Measurements from ENCODE around the gene ATPAF1.
"Not testable (repeated sequence)": the region's sequence is repeated elsewhere in the genome, so short reads cannot be mapped to it uniquely, and the experiment has no call there.

Gene ATPAF1

GRCh38 chr1:46667782-46668760 is at the start of gene ATPAF1:
TSS of gene ATPAF1 (minus strand) at chr1:46668364. CDS start at chr1:46668322, 42 bp downstream.
- peak; percentile 84 for DNase-seq

DNA sequence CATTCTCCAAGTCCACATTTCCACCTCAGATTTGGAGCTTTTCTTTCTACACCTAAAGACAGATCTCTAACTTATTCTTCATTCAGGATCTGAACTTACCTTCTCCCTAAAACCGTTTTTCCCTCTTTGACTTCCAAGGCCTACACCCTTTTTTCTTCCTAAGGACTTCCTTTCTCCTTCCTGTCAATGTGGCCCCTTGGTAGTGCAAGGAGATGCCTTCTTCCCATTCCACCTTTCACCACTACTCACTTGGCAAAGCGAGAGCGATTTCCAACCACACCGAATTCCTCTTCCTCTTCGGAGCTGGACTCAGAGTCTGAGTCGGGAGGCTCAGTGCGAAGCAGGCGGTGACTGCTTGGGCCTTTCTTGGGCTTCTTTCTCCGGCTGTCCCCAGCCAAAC is 49.5 kb upstream of the ATPAF1 start:
- no peak for DNase-seq

DNA sequence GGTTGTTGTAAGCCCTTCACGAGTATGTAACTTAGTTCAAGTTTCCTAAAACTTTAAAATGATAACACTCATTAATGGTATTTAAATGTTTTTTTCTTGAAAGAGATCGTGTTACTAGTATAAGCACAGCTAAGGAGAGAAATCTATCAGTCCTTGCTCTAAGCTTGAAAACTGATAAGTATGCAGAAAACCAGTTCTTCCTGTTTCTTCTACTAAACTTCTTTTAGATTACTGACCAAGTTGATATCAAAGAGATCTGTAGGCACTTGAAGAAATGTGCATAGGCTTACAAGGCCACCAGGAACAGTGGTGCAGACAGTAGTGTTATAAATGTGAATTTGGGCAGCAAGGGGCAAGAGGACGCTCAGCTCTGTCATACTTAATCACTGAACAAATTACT is 46.8 kb upstream of the ATPAF1 start:
- no peak for DNase-seq

DNA sequence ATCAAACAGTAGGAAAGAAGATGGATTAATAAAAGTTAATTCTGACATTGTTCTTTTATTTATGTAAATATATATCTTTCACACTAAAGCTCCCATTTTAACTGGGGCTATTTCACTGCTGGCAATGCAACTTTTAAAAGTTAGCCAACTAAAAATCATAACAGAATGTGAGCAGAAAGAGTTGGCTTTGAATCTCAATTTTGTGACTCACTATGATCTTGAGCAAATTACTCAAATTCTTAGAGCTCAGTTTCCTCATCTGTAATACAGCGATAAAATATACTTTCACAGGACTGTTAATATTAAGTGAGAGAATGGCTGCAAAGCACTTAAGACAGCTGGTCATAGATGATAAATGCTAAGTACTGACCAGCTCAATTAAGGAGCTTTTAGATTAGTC is 40.0 kb upstream of the ATPAF1 start:
- no peak for DNase-seq

- no peak for DNase-seq
Measured at GRCh38 chr1:46705408-46705807, 37.2 kb upstream of the ATPAF1 start.

DNA sequence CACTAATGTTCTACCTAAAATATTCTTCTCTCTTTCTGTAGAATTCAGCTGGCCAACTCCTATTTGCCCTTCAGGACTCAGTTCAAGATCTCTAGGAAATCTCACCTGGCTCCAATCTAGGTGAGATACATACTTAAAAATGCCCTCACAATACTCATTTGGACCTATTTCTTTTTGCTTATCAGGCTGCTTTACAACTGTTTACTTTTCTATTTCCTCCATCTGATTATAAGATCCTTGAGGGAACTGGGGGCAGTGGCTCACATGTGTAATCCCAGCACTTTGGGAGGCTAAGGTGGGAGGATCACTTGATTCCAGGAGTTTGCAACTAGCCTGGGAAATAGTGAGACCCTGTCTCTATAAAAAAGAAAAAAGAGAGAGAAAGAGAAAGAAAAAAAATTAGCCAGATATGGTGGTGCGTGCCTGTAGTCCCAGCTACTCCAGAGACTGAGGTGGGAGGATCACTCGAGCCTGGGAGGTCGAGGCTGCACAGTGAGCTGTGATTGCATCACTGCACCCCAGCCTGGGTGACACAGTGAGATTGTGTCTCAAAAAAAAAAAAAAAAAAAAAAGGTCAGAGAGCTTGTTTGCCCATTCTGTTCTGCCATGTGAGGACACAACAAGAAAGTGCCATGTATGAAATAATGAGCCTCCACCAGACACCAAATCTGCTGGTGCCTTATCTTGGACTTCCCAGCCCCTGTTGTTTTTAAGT is 35.9 kb upstream of the ATPAF1 start:
- no peak for DNase-seq

GRCh38 chr1:46699666-46700065 is 31.5 kb upstream of the ATPAF1 start:
- DNase-seq, result no peak

- DNase-seq, result no peak
Measured at GRCh38 chr1:46697053-46697452, 28.9 kb upstream of the ATPAF1 start.

- DNase-seq, result not testable (repeated sequence)
Measured at GRCh38 chr1:46694676-46695075, 26.5 kb upstream of the ATPAF1 start.

DNA sequence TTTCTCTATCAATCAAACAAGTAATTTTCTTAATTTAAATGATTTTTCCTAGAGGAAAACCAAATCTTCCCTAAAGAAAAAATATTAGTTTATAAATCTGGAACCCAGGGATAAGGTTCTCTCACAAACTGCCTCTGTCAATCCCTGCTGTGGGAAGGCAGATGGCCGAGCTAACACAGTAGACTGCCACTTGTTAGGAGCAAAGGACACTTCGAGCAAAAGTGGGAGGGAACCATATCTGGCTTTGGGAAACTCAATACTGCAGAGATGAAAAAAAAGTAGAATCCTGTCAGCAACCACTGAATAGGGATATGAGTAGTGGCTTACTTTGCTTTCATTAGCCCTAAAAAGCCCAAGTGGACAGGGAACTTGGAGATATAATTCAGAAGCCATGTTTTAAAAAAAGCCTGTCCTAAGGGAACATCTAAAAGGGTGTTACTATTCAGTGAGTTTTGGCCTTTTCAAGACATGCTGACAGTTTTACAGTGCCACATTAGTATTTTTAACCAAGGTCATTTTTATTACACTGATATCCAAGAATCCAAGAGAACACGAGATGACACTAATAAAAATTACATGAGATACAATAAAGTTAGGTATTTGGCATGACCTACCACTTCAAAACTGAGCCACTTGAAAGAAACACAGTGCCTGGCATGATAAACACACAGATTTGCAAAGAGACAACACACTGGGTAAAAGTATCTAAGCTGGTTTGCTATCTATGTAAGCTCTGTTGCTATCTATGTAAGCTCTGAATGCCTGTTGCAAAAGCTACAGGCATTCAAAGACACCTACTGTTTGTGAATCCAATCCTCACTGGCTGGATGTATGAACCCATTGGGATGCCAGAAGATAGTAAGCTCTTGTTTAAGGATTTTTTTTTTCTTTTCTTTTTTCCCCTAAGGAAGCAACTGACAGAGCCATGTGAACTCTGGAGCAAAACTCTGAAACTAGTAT is 24.9 kb upstream of the ATPAF1 start:
- no peak for DNase-seq

DNA sequence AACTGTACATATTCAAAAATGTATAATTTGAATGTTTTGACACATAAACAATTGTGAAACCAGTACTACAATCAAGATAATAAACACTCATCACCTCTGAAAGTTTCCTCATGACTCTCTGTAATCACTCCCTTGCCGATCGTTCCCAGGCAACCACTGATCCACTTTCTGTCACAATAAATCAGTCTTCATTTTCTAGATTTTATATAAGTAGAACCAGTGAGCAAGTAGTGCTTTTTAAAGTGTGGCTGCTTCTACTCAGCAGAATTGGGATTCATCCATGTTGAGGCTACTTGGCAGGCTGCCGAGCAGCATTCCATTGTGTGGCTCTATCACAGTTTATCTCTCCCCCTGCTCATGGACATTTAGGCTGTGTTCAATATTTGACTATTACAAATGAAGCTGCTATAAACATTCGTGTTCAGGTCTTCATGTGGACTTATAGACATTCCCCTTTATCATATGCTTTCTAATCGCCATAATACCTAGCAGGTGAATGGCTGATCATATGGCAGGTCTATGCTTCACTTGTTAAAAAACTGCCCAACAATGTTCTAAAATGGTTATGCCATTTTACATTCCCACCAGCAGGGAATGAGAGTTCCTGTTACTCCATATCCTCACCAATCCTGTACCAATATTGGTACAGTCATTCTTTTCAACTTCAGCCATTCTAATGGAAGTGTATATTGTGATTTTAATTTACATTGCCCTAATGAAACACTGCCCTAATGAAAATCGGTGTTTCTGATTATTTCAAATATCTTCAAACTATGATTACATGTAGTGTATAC is 24.0 kb upstream of the ATPAF1 start:
- no peak for DNase-seq

DNA sequence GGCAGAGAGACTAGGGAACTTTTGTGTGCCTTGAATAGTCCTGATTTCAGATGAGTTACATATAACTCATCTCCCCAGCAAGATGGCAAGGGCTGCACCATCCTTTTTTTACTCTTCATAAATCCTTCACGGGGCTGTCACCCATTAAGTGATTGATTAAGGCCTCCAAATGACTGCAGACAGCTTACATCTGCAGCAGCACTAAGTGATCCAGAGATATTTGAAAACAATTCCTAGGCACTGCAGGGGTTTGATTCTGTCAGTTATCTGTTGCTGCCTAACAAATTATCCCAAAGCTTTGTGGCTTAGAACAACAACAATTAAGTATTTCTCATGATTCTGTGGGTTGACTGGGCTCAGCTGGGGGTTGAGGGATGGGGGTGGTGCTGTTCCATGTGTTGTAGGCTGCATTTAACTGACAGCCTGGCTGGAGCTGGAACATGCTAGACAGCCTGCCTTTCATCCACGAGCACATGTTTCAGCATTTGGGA is 22.8 kb upstream of the ATPAF1 start:
- DNase-seq, result no peak

GRCh38 chr1:46689897-46690296 is 21.7 kb upstream of the ATPAF1 start:
- no peak for DNase-seq

GRCh38 chr1:46689356-46689755 is 21.2 kb upstream of the ATPAF1 start:
- no peak for DNase-seq

DNA sequence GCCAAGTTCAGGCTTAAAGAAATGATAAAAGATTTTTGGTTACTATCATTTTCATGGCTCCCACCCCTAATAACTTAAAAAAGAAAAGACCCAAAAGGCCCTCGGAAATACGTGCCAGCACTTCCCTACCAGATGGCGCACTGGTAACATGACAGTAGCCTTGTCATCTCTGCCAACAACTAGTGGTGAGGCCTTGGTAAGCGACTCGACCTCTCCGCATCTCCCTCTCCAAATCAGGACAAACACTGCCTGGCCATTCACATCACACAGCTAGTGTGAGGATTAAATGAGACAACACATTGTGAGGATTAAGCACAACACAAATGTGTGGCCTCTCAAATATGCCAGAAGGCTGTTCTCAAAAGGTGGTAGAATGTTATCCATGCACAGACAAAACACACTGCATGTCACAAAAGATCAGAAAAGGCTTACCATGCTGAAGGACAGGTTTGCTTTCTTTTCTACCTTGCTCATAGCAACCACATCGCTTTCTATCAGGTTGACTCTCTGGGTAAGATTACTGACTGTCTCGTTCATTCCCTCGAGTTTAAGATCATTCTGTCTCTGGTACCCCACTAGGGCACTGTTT is 19.9 kb upstream of the ATPAF1 start:
- DNase-seq, result no peak

GRCh38 chr1:46687093-46687659 is 19.0 kb upstream of the ATPAF1 start:
- peak; percentile 52 for DNase-seq

GRCh38 chr1:46686255-46686654 is 18.1 kb upstream of the ATPAF1 start:
- no peak for DNase-seq

DNA sequence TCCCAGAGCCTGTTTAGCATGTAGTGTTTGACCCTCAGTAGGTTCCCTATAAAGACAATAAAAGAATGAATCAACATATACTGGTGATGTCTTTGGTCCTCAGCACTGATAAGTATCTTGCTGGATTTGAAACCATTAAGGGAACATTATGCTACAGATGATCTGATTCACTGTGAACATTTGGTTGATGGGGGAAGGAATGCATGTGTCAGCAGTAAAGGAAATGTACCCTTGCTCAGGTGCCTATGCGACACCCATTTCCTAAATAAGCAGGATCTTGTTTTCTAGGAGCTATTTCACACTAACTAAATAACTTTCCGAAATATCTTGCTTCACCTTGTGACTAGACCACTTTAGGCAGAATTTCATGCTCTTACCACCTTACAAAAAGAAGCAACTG is 16.5 kb upstream of the ATPAF1 start:
- no peak for DNase-seq

GRCh38 chr1:46682064-46682463 is 13.9 kb upstream of the ATPAF1 start:
- DNase-seq, result no peak

GRCh38 chr1:46681333-46682034 is 13.3 kb upstream of the ATPAF1 start:
- DNase-seq, result no peak
